Testis (tissue), 3 donors: ENCODE measurements around the gene TREX2. TPM values are rescaled to one million over a fixed set of nuclear protein-coding genes. Genes with fewer than 3 reads are reported as not detected.

ENCODE experiments used
- DNase-seq: peaks from one replicate; pipeline ENCODE4 v3.0.0-alpha.2; 2019
- H3K27ac ChIP-seq, 2 donors: fragments of 200-600 bp; sonication (generic); one replicate each; pipeline ENCODE4 v1.5.1; 2019
- H3K27me3 ChIP-seq: fragments of 200-600 bp; sonication (generic); one replicate; pipeline ENCODE4 v1.5.1; 2019
- H3K36me3 ChIP-seq: fragments of 200-600 bp; sonication (generic); one replicate; pipeline ENCODE4 v1.5.1; 2017; ENCODE audit warnings: low read depth; ENCODE audit errors: missing control alignments
- H3K4me1 ChIP-seq: fragments of 200-600 bp; sonication (generic); one replicate; pipeline ENCODE4 v1.5.1; 2019
- H3K4me3 ChIP-seq, 2 donors: fragments of 200-600 bp; sonication (generic); one replicate each; pipeline ENCODE4 v1.5.1; 2017 to 2019
- H3K9me3 ChIP-seq: fragments of 200-600 bp; sonication (generic); one replicate; pipeline ENCODE4 v1.5.1; 2017
- POLR2A ChIP-seq: fragments of 450-650 bp; IDR thresholded peaks from one replicate; pipeline ENCODE4 v1.6.1; 2017; ENCODE audit warnings: antibody characterized with exemption, mild to moderate bottlenecking, moderate library complexity
- WGBS, 2 donors: methylation state at CpG; one replicate each; pipeline ENCODE4 v1.1.5; 2018; 5-methylcytosine and 5-hydroxymethylcytosine counted together
- intact Hi-C: fragments of 100-400 bp; cut with DNase I; formaldehyde crosslinking; loops from one replicate; pipeline ENCODE4 v1.15.1; 2023; ENCODE audit warnings: low total_unique reads
- polyA plus RNA-seq: library from polyadenylated mRNA; stranded (reverse); fragments of 350-450 nt; fragmentation: Illumina TruSeq; extraction: RNeasy Lipid Tissue Mini Kit (QIAGEN cat#74804); gene quantifications from one replicate; pipeline ENCODE4 v1.2.3, GENCODE V29; 2014; ENCODE audit warnings: low read depth, low replicate concordance; ENCODE audit not compliant: insufficient read depth
- total RNA-seq, 2 donors: library from RNA; depleted of rRNA; stranded (reverse); fragments of >200 nt; gene quantifications; one replicate each; pipeline ENCODE4 v1.2.3, GENCODE V29; 2016
- TF ChIP-seq, protein P1 (sequence below), 3 experiments: fragments of 450-650 bp in 2 of 3; fragments of 200-600 bp in 1 of 3; sonication (generic) in 1 of 3; IDR thresholded peaks; one replicate each; pipeline ENCODE4 v1.5.1; 2016 to 2019; ENCODE audit warnings: antibody characterized with exemption in 3 of 3, mild to moderate bottlenecking in 2 of 3, moderate library complexity in 1 of 3

Gene TREX2
- total and polyA plus RNA-seq, 3 donors from 2014 or later, result 0.51 to 7.5 (median 4.0) TPM

DNA sequence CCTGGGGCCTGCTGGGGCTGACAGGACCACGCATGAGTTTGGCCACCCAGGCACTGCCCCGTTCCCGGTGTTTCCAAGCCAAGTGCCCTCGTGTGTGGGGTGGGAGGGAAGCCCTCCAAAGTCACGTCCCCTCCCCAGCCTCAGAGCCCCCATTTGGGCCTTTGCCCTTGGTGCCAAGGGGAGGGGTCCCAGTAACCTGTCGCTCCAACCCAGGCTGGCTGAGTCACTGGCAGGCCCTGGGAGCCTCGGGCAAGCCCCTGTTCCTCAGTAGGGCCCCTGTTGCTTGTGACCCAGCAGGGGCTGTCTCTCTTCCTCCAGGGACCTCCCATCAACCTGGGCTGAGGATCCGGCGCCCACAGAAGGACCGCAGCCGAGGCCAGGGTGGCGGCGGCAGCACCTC is 35.2 kb upstream of the TREX2 start:
- TF ChIP-seq POLR2A, result no peak
- TF ChIP-seq, protein P1, sequence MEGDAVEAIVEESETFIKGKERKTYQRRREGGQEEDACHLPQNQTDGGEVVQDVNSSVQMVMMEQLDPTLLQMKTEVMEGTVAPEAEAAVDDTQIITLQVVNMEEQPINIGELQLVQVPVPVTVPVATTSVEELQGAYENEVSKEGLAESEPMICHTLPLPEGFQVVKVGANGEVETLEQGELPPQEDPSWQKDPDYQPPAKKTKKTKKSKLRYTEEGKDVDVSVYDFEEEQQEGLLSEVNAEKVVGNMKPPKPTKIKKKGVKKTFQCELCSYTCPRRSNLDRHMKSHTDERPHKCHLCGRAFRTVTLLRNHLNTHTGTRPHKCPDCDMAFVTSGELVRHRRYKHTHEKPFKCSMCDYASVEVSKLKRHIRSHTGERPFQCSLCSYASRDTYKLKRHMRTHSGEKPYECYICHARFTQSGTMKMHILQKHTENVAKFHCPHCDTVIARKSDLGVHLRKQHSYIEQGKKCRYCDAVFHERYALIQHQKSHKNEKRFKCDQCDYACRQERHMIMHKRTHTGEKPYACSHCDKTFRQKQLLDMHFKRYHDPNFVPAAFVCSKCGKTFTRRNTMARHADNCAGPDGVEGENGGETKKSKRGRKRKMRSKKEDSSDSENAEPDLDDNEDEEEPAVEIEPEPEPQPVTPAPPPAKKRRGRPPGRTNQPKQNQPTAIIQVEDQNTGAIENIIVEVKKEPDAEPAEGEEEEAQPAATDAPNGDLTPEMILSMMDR (IDR thresholded peaks at IDR 0.05), result no peak
- Histone ChIP-seq H3K4me3 (no peak overlapping the region), H3K36me3 (no peaks in the 10 kb centered on the region), H3K27me3 (no peaks in the 10 kb centered on the region), H3K9me3 (no peaks in the 10 kb centered on the region), H3K27ac (no peak overlapping the region), H3K4me1 (peaks cover 4% of the 10 kb centered on the region)
- no peak for DNase-seq
- 97% methylated on average over 12 of the region's 13 CpGs; no CpG with 5 or more reads in 1 of the 2 donors for WGBS, 2 donors
- intact Hi-C loops, result no loop called here

DNA sequence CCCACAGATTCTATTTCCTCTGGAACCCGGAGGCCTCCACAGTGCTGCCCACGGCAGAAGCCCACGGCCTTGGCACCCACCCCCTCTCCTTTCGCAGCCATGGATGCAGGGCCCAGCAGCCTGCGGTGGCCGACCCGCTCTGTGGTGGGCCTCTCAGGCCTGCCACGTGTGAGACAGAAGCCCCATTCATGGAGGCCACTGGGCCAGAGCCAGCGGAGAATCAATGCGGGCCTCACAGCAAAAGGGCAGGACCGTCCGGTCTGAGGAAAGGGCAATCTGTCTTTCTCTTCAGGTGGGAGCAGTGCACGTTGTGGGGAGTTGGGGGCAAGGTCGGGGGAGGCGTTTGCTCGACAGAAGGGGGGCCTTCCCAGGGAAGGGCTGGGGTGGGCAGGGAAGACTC is 32.9 kb upstream of the TREX2 start:
- H3K27me3 ChIP-seq, result no peaks in the 10 kb centered on the region
- H3K4me3 ChIP-seq, result no peak overlapping the region
- H3K4me1 ChIP-seq, result peaks cover 8% of the 10 kb centered on the region
- TF ChIP-seq, protein P1 (IDR thresholded peaks at IDR 0.05), result no peak
- no peak for TF ChIP-seq POLR2A
- no peak for DNase-seq
- intact Hi-C loops, result no loop called here
- WGBS, 2 donors, result 85 to 90% methylated on average over 2 to 6 of the region's 16 CpGs
- H3K9me3 ChIP-seq, result no peaks in the 10 kb centered on the region
- no peaks in the 10 kb centered on the region for H3K36me3 ChIP-seq
- no peak overlapping the region for H3K27ac ChIP-seq

DNA sequence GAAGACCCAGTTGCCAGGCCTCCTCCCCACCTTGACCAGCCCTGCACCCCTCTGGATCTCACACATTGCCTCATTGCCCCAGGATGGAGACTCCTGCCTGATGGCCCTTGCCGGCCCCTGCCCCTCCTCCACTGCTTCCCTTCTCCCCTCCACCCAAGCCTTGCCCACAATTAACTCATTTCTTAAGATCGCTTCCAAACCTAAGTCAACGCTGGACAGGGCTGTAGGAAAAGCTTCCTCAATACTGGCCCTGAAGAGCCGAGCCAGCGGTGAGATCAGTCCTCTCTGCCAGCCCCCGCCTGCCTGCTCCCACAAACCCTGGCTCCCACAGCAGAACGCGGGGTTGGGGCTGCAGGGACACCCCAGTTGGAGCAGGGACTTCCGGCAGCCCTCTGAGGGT is 32.0 kb upstream of the TREX2 start:
- TF ChIP-seq POLR2A, result no peak
- TF ChIP-seq, protein P1 (IDR thresholded peaks at IDR 0.05), result no peak
- no peak for DNase-seq
- 78 to 96% methylated on average over 4 to 7 of the region's 9 CpGs for WGBS, 2 donors
- peaks cover 8% of the 10 kb centered on the region for H3K4me1 ChIP-seq
- no peaks in the 10 kb centered on the region for H3K9me3 ChIP-seq
- H3K36me3 ChIP-seq, result no peaks in the 10 kb centered on the region
- H3K27me3 ChIP-seq, result no peaks in the 10 kb centered on the region
- H3K4me3 ChIP-seq, result no peak overlapping the region
- no peak overlapping the region for H3K27ac ChIP-seq
- intact Hi-C loops, result no loop called here

DNA sequence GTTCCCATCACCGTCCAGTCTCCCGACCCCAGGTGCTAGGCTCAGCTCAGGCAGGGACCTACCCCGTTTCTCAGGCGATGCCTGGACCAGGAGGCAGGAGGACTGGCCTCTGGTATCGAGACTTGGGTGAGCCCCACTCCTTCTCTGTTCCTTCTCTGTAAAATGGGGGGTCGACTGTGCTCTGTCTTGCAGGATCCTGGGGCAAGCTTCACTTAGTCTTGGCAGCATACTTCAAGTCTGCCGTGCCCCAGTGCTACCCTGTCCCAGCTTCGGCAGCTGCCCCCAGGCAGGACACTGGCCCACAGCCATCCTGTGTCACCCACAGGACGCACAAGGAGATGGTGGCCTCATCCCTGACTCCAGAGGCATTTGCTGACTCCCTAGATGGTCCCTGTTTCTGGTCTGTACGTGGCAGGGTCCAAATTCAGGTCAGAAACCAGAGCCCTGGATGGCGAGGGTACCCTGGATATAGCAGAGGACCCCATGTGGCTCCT is 31.6 kb upstream of the TREX2 start:
- Histone ChIP-seq H3K4me1 (peaks cover 8% of the 10 kb centered on the region), H3K4me3 (no peak overlapping the region), H3K27me3 (no peaks in the 10 kb centered on the region), H3K27ac (peak overlapping the region in 1 of 2 donors; percentile 53), H3K36me3 (no peaks in the 10 kb centered on the region), H3K9me3 (no peaks in the 10 kb centered on the region)
- no peak for DNase-seq
- 75% methylated on average over 11 of the region's 11 CpGs; no CpG with 5 or more reads in 1 of the 2 donors for WGBS, 2 donors
- intact Hi-C loops, result no loop called here
- TF ChIP-seq, protein P1 (IDR thresholded peaks at IDR 0.05), result no peak
- no peak for TF ChIP-seq POLR2A

DNA sequence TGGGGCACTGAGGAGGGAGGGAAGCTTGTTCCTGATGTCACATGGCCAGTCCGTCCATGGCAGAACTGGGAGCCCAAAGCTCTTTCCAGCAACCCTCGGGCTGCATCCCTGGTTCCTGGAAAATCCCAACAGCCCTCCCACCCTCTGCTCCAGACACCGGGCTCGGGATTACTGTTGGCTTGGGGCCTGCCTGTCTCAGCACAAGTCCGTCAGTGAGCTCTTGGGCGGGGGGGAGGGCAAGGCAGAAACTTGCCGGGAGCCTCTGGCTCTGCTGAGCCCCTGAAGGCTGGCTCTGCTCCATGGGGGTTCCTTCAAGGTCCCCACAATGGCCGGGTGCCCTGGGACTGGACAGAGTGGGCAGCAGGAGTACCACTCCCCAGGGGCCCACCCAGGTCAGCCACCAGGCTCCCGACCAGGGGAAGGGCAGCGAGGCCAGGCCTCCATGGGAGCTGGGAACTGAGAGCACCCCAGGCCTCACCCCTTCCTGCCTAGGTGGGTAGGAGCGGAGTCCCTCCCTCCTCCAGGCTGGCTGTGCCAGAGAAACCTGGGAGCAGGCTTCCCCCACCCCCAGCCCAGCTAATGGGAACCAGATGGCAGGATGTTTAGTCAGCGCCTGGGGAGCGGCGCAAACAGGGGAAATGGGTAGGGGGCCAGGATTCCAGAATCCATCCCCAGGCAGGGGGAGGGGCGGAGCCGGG is 31.0 kb upstream of the TREX2 start:
- no peaks in the 10 kb centered on the region for H3K36me3 ChIP-seq
- peak overlapping the region in 1 of 2 donors; percentile 53 for H3K27ac ChIP-seq
- 59% methylated on average over 12 of the region's 16 CpGs; no CpG with 5 or more reads in 1 of the 2 donors for WGBS, 2 donors
- intact Hi-C loops, result no loop called here
- no peaks in the 10 kb centered on the region for H3K9me3 ChIP-seq
- H3K4me3 ChIP-seq, result no peak overlapping the region
- H3K27me3 ChIP-seq, result no peaks in the 10 kb centered on the region
- peak; percentile 63 for DNase-seq
- peaks cover 8% of the 10 kb centered on the region for H3K4me1 ChIP-seq
- TF ChIP-seq POLR2A, result no peak
- TF ChIP-seq, protein P1 (IDR thresholded peaks at IDR 0.05), result no peak
